ENCODE results near the gene ETFDH.

Gene ETFDH

GRCh38 chr4:158726633-158727032 lies 54.5 kb downstream of the ETFDH start (continued):
- TF ChIP-seq CSRNP3 (CRISPR knock-in tag; IDR thresholded peaks at IDR 0.05) (no peak), TCF4 (CRISPR knock-in tag; IDR thresholded peaks at IDR 0.05; ENCODE audit: borderline replicate concordance) (no peak), BACH2 (CRISPR knock-in tag; IDR thresholded peaks at IDR 0.05; ENCODE audit: borderline replicate concordance) (no peak)

- no peak for ATAC-seq
- no peak for TF ChIP-seq ZFP3 (CRISPR knock-in tag; IDR thresholded peaks at IDR 0.05)
- TF ChIP-seq BACH2 (CRISPR knock-in tag; IDR thresholded peaks at IDR 0.05; ENCODE audit: borderline replicate concordance): no peak
- no peak for TF ChIP-seq OSR1 (CRISPR knock-in tag; IDR thresholded peaks at IDR 0.05)
- no peak for TF ChIP-seq RARB (CRISPR knock-in tag; IDR thresholded peaks at IDR 0.05)
- no peak for TF ChIP-seq PPARA (CRISPR knock-in tag; IDR thresholded peaks at IDR 0.05; ENCODE audit: borderline replicate concordance)
- no peak for TF ChIP-seq ZC3H10 (CRISPR knock-in tag; IDR thresholded peaks at IDR 0.05)
- no peak for TF ChIP-seq CSDC2 (CRISPR knock-in tag; IDR thresholded peaks at IDR 0.05)
- TF ChIP-seq TSHZ2 (CRISPR knock-in tag; IDR thresholded peaks at IDR 0.05): no peak
Measured at GRCh38 chr4:158728236-158728635, 56.1 kb downstream of the ETFDH start.

- TF ChIP-seq ISL1 (CRISPR knock-in tag; IDR thresholded peaks at IDR 0.05) (no peak), GLIS3 (CRISPR knock-in tag; IDR thresholded peaks at IDR 0.05) (no peak), BACH2 (CRISPR knock-in tag; IDR thresholded peaks at IDR 0.05; ENCODE audit: borderline replicate concordance) (no peak), TSHZ2 (CRISPR knock-in tag; IDR thresholded peaks at IDR 0.05) (no peak), ZNF70 (CRISPR knock-in tag; IDR thresholded peaks at IDR 0.05) (no peak), ZFP30 (CRISPR knock-in tag; IDR thresholded peaks at IDR 0.05) (no peak), SNAI2 (CRISPR knock-in tag; IDR thresholded peaks at IDR 0.05) (no peak), POU6F1 (CRISPR knock-in tag; IDR thresholded peaks at IDR 0.05; ENCODE audit: borderline replicate concordance, low read depth) (no peak), ESRRG (CRISPR knock-in tag; IDR thresholded peaks at IDR 0.05) (no peak), RARB (CRISPR knock-in tag; IDR thresholded peaks at IDR 0.05) (no peak), ZC3H10 (CRISPR knock-in tag; IDR thresholded peaks at IDR 0.05) (no peak)
- peak; percentile 100 for ATAC-seq
Measured at GRCh38 chr4:158729716-158730559, 57.8 kb downstream of the ETFDH start.

- no peak for ATAC-seq
- TF ChIP-seq ZC3H10 (CRISPR knock-in tag; IDR thresholded peaks at IDR 0.05) (no peak), ZNF8 (CRISPR knock-in tag; IDR thresholded peaks at IDR 0.05) (no peak), POU6F1 (CRISPR knock-in tag; IDR thresholded peaks at IDR 0.05; ENCODE audit: borderline replicate concordance, low read depth) (no peak), RARB (CRISPR knock-in tag; IDR thresholded peaks at IDR 0.05) (no peak), TCF4 (CRISPR knock-in tag; IDR thresholded peaks at IDR 0.05; ENCODE audit: borderline replicate concordance) (no peak), CREB5 (CRISPR knock-in tag; IDR thresholded peaks at IDR 0.05; ENCODE audit: low read depth) (no peak), GLIS3 (CRISPR knock-in tag; IDR thresholded peaks at IDR 0.05) (no peak), TSHZ2 (CRISPR knock-in tag; IDR thresholded peaks at IDR 0.05) (no peak), ESRRG (CRISPR knock-in tag; IDR thresholded peaks at IDR 0.05) (no peak), ZFP30 (CRISPR knock-in tag; IDR thresholded peaks at IDR 0.05) (no peak)
Measured at GRCh38 chr4:158738866-158739265, 66.8 kb downstream of the ETFDH start.
